ENCODE results near the gene QRFP.

QRFP gene, protein sequence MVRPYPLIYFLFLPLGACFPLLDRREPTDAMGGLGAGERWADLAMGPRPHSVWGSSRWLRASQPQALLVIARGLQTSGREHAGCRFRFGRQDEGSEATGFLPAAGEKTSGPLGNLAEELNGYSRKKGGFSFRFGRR

DNA sequence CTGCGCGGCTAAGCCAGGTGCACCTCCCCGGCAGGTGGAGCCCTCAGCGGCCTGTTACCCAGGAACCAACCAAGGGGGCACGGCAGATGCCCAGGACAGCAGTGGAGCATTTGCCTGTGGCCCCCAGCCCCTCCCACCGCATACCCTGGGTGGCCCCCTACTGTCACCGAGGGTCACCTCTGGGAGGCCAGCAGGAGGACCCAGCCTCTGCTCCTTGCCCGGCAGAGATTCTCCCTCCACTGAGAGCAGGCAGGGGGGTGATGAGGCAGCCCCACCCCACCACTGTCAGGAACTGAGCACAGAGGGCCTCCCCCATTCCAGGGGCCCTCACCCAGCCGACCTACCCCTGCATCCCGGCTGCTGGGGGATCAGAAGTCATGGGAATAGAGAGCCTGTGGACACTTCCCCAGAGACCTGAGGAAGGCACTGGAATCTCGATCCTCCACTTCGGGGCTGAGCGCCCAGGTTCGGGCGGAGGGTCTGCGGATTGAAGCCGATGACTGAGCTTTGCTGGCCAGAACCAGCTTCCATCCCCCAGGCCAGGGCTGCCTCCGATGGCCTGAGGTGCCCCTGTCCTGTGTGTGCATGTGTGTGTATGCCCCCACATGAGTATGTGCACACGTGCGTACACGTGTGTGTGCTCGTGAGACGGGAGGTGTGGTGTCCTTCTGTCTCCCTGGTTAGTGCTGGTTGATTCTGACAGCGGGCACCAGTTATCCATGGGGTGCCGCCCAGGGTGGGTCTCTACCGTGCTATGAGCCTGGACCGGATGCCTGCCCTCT lies at the start of gene QRFP:
Gene QRFP (minus strand): TSS at position 580 of the 782 bp plus-strand sequence. CDS start 2,974 bp downstream, outside the sequence.
- in situ Hi-C loops (cut with HindIII; ENCODE audit: low sequenced_read_pairs) = no loop called here
- no peak within 1 kb of the TSS for H3K4me3 ChIP-seq (ENCODE audit: low read depth, low read length)
- no peak for DNase-seq (ENCODE audit: low read depth, low spot score)
- TF ChIP-seq, protein P1, sequence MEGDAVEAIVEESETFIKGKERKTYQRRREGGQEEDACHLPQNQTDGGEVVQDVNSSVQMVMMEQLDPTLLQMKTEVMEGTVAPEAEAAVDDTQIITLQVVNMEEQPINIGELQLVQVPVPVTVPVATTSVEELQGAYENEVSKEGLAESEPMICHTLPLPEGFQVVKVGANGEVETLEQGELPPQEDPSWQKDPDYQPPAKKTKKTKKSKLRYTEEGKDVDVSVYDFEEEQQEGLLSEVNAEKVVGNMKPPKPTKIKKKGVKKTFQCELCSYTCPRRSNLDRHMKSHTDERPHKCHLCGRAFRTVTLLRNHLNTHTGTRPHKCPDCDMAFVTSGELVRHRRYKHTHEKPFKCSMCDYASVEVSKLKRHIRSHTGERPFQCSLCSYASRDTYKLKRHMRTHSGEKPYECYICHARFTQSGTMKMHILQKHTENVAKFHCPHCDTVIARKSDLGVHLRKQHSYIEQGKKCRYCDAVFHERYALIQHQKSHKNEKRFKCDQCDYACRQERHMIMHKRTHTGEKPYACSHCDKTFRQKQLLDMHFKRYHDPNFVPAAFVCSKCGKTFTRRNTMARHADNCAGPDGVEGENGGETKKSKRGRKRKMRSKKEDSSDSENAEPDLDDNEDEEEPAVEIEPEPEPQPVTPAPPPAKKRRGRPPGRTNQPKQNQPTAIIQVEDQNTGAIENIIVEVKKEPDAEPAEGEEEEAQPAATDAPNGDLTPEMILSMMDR (IDR thresholded peaks at IDR 0.05; ENCODE audit: low read depth, low read length) = no peak

DNA sequence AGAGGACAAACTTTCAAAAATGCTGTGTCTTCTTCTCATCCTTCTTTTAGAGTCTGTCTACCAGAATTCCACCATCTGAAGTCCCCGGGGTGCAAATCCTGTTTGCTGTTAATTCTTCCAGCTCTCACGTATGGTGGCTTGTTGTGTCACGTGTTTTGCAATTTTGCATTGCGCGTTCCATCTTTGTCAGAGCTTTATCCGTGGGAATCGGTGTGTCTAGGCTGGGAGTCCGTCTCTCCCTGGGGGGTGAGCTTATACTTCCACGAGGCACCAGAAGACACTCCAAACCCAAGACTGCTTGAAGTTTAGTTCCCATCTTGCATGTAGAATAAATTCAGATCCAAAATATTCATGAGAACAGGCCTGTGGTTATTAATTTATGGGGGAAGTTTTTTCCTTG lies 48.6 kb upstream of the QRFP start:
- TF ChIP-seq, protein P1 (IDR thresholded peaks at IDR 0.05; ENCODE audit: low read depth, low read length) = no peak
- in situ Hi-C loops (cut with HindIII; ENCODE audit: low sequenced_read_pairs) = no loop called here
- DNase-seq (ENCODE audit: low read depth, low spot score) = no peak
- H3K4me3 ChIP-seq (ENCODE audit: low read depth, low read length) = no peak overlapping the region

DNA sequence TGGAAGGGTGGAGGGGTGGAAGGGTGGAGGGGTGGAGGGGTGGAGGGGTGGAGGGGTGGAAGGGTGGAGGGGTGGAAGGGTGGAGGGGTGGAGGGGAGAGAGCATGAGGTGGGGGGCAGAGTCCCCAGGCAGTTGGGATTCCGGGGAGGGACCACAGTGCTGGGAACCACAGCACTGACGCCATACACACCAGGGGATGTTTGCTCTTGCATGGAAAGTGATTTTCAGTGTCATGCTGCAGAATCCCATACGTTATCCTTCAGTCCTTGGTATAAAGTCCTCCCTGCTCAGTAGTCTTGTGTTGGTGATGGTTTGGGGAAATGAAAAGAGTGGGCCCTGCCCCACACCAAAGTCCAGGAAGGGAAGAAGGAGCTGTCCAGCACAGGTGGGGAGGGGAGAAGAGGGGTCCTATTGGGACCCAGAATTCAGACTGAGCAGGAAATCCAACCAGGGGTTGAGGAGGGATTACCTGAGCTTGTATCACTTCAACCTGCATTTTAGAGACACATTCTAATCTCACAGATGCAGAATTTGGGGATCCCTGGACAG lies 48.0 kb upstream of the QRFP start:
- in situ Hi-C loops (cut with HindIII; ENCODE audit: low sequenced_read_pairs) = no loop called here
- no peak overlapping the region for H3K4me3 ChIP-seq (ENCODE audit: low read depth, low read length)
- no peak for DNase-seq (ENCODE audit: low read depth, low spot score)
- TF ChIP-seq, protein P1 (IDR thresholded peaks at IDR 0.05; ENCODE audit: low read depth, low read length) = no peak

DNA sequence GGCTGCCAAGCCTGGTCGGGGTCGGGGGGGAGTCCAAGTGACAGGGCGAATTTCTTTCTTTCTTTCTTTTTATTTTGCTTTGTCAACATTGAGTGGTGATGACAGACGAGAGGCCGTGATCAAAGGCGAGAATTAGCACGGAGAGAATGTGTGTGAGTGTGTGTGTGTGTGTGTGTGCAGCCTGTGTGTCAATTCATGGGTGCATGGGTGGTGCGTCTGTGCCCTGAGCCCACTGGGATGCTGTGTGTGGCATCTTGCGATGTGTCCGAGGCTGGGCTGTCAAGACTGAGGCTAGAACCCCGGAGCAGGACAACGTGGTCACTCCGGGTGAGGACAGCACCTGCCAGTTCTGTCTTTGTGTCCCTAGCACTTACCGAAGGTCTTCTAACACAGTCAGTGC lies 47.2 kb upstream of the QRFP start:
- no peak overlapping the region for H3K4me3 ChIP-seq (ENCODE audit: low read depth, low read length)
- TF ChIP-seq, protein P1 (IDR thresholded peaks at IDR 0.05; ENCODE audit: low read depth, low read length) = no peak
- in situ Hi-C loops (cut with HindIII; ENCODE audit: low sequenced_read_pairs) = no loop called here
- no peak for DNase-seq (ENCODE audit: low read depth, low spot score)

DNA sequence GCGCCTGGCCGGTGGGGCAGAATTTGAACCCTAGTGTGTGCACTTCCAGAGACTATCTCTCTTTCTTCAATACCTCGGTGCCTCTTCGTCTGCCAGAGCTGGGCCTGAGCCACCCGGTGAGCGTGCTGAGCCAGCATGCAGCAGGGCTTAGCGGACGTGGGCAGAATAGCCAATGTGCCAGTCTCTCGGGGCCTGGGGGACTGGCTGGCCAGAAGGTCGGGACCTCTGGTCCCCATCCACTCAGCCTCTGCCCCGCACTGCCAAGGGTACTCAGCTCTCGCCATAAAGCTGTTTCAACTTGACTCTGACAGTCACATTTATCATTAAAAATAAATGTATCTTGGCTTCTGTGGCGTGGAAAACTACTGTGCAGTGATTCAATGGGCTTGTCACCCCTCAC lies 46.6 kb upstream of the QRFP start:
- TF ChIP-seq, protein P1 (IDR thresholded peaks at IDR 0.05; ENCODE audit: low read depth, low read length) = no peak
- in situ Hi-C loops (cut with HindIII; ENCODE audit: low sequenced_read_pairs) = no loop called here
- no peak for DNase-seq (ENCODE audit: low read depth, low spot score)
- no peak overlapping the region for H3K4me3 ChIP-seq (ENCODE audit: low read depth, low read length)

DNA sequence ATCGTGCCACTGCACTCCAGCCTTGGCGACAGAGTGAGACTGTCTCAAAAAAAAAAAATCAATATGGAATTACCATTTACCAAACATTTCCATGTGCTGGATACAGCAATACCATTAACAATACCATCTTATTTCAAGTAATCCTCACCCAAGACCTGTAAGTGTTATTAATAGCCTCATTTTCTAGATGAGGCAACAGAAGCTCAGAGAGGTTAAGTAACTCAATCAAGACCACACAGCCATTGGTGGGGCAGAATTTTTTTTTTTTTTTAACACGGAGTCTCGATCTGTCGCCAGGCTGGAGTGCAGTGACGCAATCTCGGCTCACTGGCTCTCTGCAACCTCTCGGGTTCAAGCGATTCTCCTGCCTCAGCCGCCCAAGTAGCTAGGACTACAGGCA lies 46.1 kb upstream of the QRFP start:
- no peak overlapping the region for H3K4me3 ChIP-seq (ENCODE audit: low read depth, low read length)
- no peak for DNase-seq (ENCODE audit: low read depth, low spot score)
- in situ Hi-C loops (cut with HindIII; ENCODE audit: low sequenced_read_pairs) = no loop called here
- TF ChIP-seq, protein P1 (IDR thresholded peaks at IDR 0.05; ENCODE audit: low read depth, low read length) = no peak
